GM12872 (cell line): ENCODE results near the gene GEMIN7.

ENCODE experiments used
- CTCF ChIP-seq: IDR thresholded peaks from 3 replicates; pipeline ENCODE4 v1.5.1; 2011; ENCODE audit warnings: low read depth, mild to moderate bottlenecking, low read length, moderate library complexity; ENCODE audit not compliant: insufficient read depth

GEMIN7 gene

GRCh38 chr19:45139286-45140143, 60.5 kb downstream of the GEMIN7 start:
- no peak for TF ChIP-seq CTCF

- no peak for TF ChIP-seq CTCF
Measured at GRCh38 chr19:45140144-45140503, 61.1 kb downstream of the GEMIN7 start.

DNA sequence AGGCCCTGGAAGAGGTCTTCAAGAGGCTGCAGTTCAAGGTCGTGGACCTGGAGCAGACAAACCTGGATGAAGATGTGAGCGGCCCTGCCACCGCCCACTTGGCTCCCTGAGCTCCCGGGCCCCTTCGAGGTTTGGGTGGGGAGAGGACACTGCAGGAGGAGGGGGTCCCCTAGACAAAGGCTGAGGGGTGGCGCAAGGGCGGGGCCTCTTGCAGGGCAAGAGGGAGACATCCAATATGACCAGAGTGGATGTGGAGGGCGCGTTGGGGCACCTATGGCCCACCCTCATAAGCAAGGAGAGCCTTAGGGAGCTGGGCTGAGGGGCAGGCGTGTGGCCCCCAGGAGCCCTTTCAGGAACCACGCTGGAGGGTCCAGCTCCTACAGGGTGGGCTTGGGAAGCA, 61.5 kb downstream of the GEMIN7 start:
- no peak for TF ChIP-seq CTCF
